Measurements from ENCODE around the gene FRMD7. TPM values are rescaled to one million over a fixed set of nuclear protein-coding genes. Genes with fewer than 3 reads are reported as not detected.

The FRMD7 gene
- total RNA-seq, 3 donors from 2014 or later, result not detected

DNA sequence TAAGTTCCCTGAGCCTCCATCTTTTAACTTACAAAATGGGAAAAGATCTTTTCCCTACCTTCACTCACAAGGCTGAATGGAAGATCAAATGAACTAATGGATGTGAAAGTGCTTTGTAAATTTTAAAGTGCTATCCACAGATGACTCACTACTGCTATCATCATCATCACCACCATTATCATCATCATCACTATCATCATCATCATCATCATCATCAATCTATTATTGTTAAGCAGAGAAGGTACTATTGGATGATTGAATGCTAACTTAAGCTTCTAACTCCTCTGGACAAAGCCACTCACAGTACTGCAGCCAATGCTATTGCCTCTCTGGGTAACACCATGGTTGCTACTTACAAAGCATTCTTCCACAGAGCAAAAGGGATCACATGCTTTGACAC lies 1.9 kb downstream of the FRMD7 start:
- TF ChIP-seq, protein P1, sequence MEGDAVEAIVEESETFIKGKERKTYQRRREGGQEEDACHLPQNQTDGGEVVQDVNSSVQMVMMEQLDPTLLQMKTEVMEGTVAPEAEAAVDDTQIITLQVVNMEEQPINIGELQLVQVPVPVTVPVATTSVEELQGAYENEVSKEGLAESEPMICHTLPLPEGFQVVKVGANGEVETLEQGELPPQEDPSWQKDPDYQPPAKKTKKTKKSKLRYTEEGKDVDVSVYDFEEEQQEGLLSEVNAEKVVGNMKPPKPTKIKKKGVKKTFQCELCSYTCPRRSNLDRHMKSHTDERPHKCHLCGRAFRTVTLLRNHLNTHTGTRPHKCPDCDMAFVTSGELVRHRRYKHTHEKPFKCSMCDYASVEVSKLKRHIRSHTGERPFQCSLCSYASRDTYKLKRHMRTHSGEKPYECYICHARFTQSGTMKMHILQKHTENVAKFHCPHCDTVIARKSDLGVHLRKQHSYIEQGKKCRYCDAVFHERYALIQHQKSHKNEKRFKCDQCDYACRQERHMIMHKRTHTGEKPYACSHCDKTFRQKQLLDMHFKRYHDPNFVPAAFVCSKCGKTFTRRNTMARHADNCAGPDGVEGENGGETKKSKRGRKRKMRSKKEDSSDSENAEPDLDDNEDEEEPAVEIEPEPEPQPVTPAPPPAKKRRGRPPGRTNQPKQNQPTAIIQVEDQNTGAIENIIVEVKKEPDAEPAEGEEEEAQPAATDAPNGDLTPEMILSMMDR (IDR thresholded peaks at IDR 0.05), result no peak
- TF ChIP-seq POLR2A (IDR thresholded peaks at IDR 0.05) (no peak), POLR2AphosphoS5 (IDR thresholded peaks at IDR 0.05) (no peak)
- Histone ChIP-seq H3K36me3 (no peaks in the 10 kb centered on the region), H3K27me3 (peaks cover 0 to 38% of the 10 kb centered on the region in 2 donors), H3K4me1 (no peaks in the 10 kb centered on the region), H3K4me3 (no peak overlapping the region), H3K9me3 (peaks cover 0 to 3% of the 10 kb centered on the region in 2 donors), H3K27ac (no peak overlapping the region)
- intact Hi-C loops (cut with DNase I; ENCODE audit: low total_unique reads), result no loop called here
- DNase-seq (ENCODE audit: low spot score in 2 of 2), result no peak

DNA sequence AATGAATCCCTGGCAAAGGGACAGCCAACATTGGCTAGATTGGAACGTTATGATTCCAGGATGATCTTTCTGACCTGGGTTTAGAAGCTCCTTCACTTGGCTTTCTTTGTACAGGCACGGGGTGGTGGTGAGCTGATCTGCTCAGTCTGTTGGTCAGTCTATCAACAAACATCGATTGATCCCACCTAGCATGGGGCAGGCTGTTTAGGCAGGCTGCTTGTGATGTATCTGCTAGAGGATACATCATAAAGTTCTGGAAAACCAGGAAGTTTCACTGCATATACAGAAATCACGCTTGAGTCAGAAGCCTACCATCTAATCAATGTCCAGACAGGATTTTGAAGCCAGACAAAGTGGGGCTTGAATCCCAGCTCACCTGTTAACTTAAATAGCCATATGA lies 6.9 kb downstream of the FRMD7 start:
- intact Hi-C loops (cut with DNase I; ENCODE audit: low total_unique reads), result no loop called here
- TF ChIP-seq POLR2A (IDR thresholded peaks at IDR 0.05) (no peak), POLR2AphosphoS5 (IDR thresholded peaks at IDR 0.05) (no peak)
- TF ChIP-seq, protein P1 (IDR thresholded peaks at IDR 0.05), result no peak
- Histone ChIP-seq H3K4me3 (no peak overlapping the region), H3K36me3 (no peaks in the 10 kb centered on the region), H3K4me1 (no peaks in the 10 kb centered on the region), H3K27me3 (peaks cover 0 to 31% of the 10 kb centered on the region in 2 donors), H3K27ac (peak overlapping the region; percentile 3 to 80), H3K9me3 (peaks cover 0 to 4% of the 10 kb centered on the region in 2 donors)
- no peak for DNase-seq (ENCODE audit: low spot score in 2 of 2)

DNA sequence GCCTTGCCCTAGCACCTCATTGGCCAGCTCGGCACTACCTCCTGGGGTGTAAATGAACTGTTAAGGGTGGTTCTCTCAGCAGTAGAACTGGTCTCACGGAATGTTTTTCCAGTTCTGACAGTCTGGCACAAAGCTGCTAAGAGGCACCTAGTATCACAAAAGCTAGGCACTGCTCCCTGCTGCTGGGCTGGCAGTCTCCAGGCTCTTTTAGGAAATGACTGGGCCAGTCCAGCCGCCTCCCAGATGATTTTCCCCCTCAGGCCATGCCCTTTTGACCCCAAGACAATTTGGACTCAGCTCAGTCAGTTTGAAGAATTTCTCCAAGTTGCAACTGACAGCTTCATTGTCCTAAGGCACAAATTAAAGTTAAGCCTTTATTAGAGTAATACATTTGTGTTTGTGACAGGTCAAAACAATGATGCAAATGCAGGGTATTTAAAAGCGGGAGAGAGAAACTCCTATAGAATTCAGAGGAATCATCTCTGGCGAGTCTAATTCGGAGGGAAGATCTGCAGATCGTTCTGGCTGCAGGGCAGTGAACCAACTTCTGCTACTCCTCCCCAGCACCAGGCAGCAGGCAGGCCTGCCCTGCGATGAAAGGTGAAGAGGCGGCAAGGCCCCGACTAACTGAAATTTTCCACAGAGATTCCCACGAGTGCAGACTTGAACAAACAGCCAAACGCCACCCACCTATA lies 7.9 kb downstream of the FRMD7 start:
- Histone ChIP-seq H3K36me3 (no peaks in the 10 kb centered on the region), H3K4me1 (no peaks in the 10 kb centered on the region), H3K27ac (peak overlapping the region; percentile 71 to 80), H3K27me3 (peaks cover 0 to 31% of the 10 kb centered on the region in 2 donors), H3K9me3 (peaks cover 0 to 4% of the 10 kb centered on the region in 2 donors), H3K4me3 (no peak overlapping the region)
- DNase-seq (ENCODE audit: low spot score in 2 of 2), result no peak
- TF ChIP-seq POLR2AphosphoS5 (IDR thresholded peaks at IDR 0.05), result no peak
- intact Hi-C loops (cut with DNase I; ENCODE audit: low total_unique reads), result no loop called here

DNA sequence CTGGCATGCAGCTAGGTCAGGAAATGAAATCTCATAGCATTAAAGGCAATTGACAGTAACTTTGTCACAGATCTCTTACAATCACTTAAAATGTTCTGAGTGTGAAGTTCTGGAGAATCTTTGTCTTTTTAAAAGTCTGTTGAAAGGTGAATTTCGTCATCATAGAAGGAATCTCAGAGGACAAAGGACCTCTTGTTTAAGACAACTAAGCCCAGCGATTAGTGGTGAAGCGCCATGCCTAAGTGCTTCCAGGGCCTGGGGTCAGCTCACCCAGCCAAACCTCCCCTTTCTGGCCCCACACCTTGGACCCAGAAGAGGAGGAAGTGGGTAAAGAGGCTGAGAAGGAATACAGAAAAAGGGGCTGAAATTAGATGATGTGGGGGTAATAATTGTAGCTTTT lies 8.5 kb downstream of the FRMD7 start:
- H3K4me3 ChIP-seq, result no peak overlapping the region
- peak in 1 of 2 donors; percentile 36 for DNase-seq (ENCODE audit: low spot score in 2 of 2)
- no peak for TF ChIP-seq POLR2A (IDR thresholded peaks at IDR 0.05)
- TF ChIP-seq POLR2AphosphoS5 (IDR thresholded peaks at IDR 0.05), result no peak
- TF ChIP-seq, protein P1 (IDR thresholded peaks at IDR 0.05), result no peak
- H3K27me3 ChIP-seq, result peaks cover 0 to 24% of the 10 kb centered on the region in 2 donors
- no peaks in the 10 kb centered on the region for H3K4me1 ChIP-seq
- H3K36me3 ChIP-seq, result no peaks in the 10 kb centered on the region
- peaks cover 0 to 4% of the 10 kb centered on the region in 2 donors for H3K9me3 ChIP-seq
- H3K27ac ChIP-seq, result peak overlapping the region; percentile 71 to 80
- intact Hi-C loops (cut with DNase I; ENCODE audit: low total_unique reads), result no loop called here

DNA sequence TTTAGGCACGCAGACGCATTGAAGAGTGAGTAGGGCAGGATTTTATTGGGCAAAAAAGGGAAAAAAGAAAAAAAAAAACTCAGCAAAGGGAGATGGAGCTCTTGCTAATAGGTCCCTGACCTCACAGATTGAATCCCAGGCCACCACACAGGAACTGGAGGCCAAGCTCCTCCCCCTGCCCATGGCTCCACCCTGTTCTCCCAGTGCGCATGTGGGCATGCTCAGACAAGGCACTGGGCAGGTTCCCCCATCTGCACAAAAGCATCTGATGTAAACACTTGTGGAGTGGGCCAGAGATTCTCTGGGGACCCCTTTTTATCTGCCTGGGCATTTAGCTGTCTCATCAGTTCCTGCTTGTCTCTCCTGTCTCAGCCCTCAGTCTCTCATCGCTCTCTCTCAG lies 9.5 kb downstream of the FRMD7 start:
- intact Hi-C loops (cut with DNase I; ENCODE audit: low total_unique reads), result no loop called here
- H3K27ac ChIP-seq, result peak overlapping the region; percentile 58 to 71
- TF ChIP-seq POLR2AphosphoS5 (IDR thresholded peaks at IDR 0.05) (no peak), POLR2A (IDR thresholded peaks at IDR 0.05) (no peak)
- TF ChIP-seq, protein P1 (IDR thresholded peaks at IDR 0.05), result no peak

More for the DNA sequence above, 9.5 kb downstream of the FRMD7 start:
- H3K27me3 ChIP-seq, result peaks cover 0 to 29% of the 10 kb centered on the region in 2 donors
- H3K36me3 ChIP-seq, result no peaks in the 10 kb centered on the region
- H3K4me1 ChIP-seq, result no peaks in the 10 kb centered on the region
- no peak for DNase-seq (ENCODE audit: low spot score in 2 of 2)
- peaks cover 0 to 4% of the 10 kb centered on the region in 2 donors for H3K9me3 ChIP-seq
- H3K4me3 ChIP-seq, result no peak overlapping the region
